Duodenal mucosa (tissue), 2 donors: ENCODE measurements around the gene MPP2.

Experiments used
- H3K27ac ChIP-seq: one replicate; pipeline ENCODE4 v1.7.0; 2013; ENCODE audit warnings: low read depth, low read length
- H3K27me3 ChIP-seq, 2 donors: one replicate each; pipeline ENCODE4 v1.7.0; 2013; ENCODE audit warnings: low read length in 2 of 2, control low read depth in 1 of 2; ENCODE audit not compliant: insufficient read depth in 2 of 2, control insufficient read depth in 1 of 2
- H3K36me3 ChIP-seq, 2 donors: one replicate each; pipeline ENCODE4 v1.7.0; 2013; ENCODE audit warnings: low read length in 2 of 2, control low read depth in 1 of 2; ENCODE audit not compliant: insufficient read depth in 2 of 2, control insufficient read depth in 1 of 2
- H3K4me1 ChIP-seq, 2 donors: one replicate each; pipeline ENCODE4 v1.7.0; 2013; ENCODE audit warnings: low read length in 2 of 2, control low read depth in 1 of 2; ENCODE audit not compliant: insufficient read depth in 2 of 2, control insufficient read depth in 1 of 2
- H3K4me3 ChIP-seq, 2 donors: one replicate each; pipeline ENCODE4 v1.7.0; 2013; ENCODE audit warnings: low read length in 2 of 2, low read depth in 1 of 2
- H3K9ac ChIP-seq, 2 donors: one replicate each; pipeline ENCODE4 v1.7.0; 2013; ENCODE audit warnings: low read length in 2 of 2, low read depth in 1 of 2
- H3K9me3 ChIP-seq, 2 donors: one replicate each; pipeline ENCODE4 v1.7.0; 2013; ENCODE audit warnings: low read length in 2 of 2, control low read depth in 1 of 2; ENCODE audit not compliant: control insufficient read depth in 1 of 2

Gene MPP2

GRCh38 chr17:43907425-43907981 is at the start of gene MPP2:
Gene MPP2, minus strand, starts transcription at chr17:43907536. Its CDS starts 3,076 bp downstream, at chr17:43904460.
- Histone ChIP-seq H3K27me3 (peaks cover 52 to 58% of the 10 kb centered on the region in 2 donors), H3K36me3 (no peaks in the 10 kb centered on the region), H3K9ac (peak within 1 kb of the TSS; percentile 57 to 61), H3K4me1 (peaks cover 18 to 22% of the 10 kb centered on the region in 2 donors), H3K4me3 (peak within 1 kb of the TSS; percentile 60 to 66), H3K27ac (no peak within 1 kb of the TSS), H3K9me3 (no peaks in the 10 kb centered on the region)

GRCh38 chr17:43956222-43956621 is 48.9 kb upstream of the MPP2 start:
- peaks cover 0 to 9% of the 10 kb centered on the region in 2 donors for H3K4me1 ChIP-seq
- H3K27me3 ChIP-seq: peaks cover 22 to 26% of the 10 kb centered on the region in 2 donors
- no peak overlapping the region for H3K4me3 ChIP-seq

GRCh38 chr17:43953746-43954145 is 46.4 kb upstream of the MPP2 start, which contains the start of gene PYY:
Gene PYY, minus strand, starts transcription at chr17:43953940. Its CDS starts 457 bp downstream, at chr17:43953483.
- Histone ChIP-seq H3K9ac (no peak within 1 kb of the TSS), H3K27ac (no peak within 1 kb of the TSS), H3K4me1 (peaks cover 0 to 9% of the 10 kb centered on the region in 2 donors), H3K27me3 (peaks cover 27 to 32% of the 10 kb centered on the region in 2 donors), H3K9me3 (no peaks in the 10 kb centered on the region), H3K4me3 (no peak within 1 kb of the TSS), H3K36me3 (no peaks in the 10 kb centered on the region)

More at GRCh38 chr17:43956222-43956621, 48.9 kb upstream of the MPP2 start:
- no peaks in the 10 kb centered on the region for H3K9me3 ChIP-seq
- H3K9ac ChIP-seq: no peak overlapping the region
- no peak overlapping the region for H3K27ac ChIP-seq
- no peaks in the 10 kb centered on the region for H3K36me3 ChIP-seq

- peaks cover 27 to 32% of the 10 kb centered on the region in 2 donors for H3K27me3 ChIP-seq
- no peak overlapping the region for H3K27ac ChIP-seq
- H3K36me3 ChIP-seq: no peaks in the 10 kb centered on the region
- no peak overlapping the region for H3K4me3 ChIP-seq
- no peaks in the 10 kb centered on the region for H3K9me3 ChIP-seq
- H3K4me1 ChIP-seq: peaks cover 0 to 9% of the 10 kb centered on the region in 2 donors
- no peak overlapping the region for H3K9ac ChIP-seq
Measured at GRCh38 chr17:43952724-43953666, 45.7 kb upstream of the MPP2 start.

- peaks cover 27 to 32% of the 10 kb centered on the region in 2 donors for H3K27me3 ChIP-seq
Measured at GRCh38 chr17:43952351-43952723, 45.0 kb upstream of the MPP2 start.

GRCh38 chr17:43951750-43952149 is 44.4 kb upstream of the MPP2 start:
- H3K4me1 ChIP-seq: peaks cover 0 to 9% of the 10 kb centered on the region in 2 donors
- H3K27ac ChIP-seq: no peak overlapping the region
- H3K9me3 ChIP-seq: no peaks in the 10 kb centered on the region
- no peak overlapping the region for H3K9ac ChIP-seq
- no peak overlapping the region for H3K4me3 ChIP-seq
- no peaks in the 10 kb centered on the region for H3K36me3 ChIP-seq
- peaks cover 27 to 32% of the 10 kb centered on the region in 2 donors for H3K27me3 ChIP-seq

More at GRCh38 chr17:43952351-43952723, 45.0 kb upstream of the MPP2 start:
- H3K27ac ChIP-seq: no peak overlapping the region
- no peak overlapping the region for H3K4me3 ChIP-seq
- H3K4me1 ChIP-seq: peaks cover 0 to 9% of the 10 kb centered on the region in 2 donors
- no peak overlapping the region for H3K9ac ChIP-seq
- no peaks in the 10 kb centered on the region for H3K36me3 ChIP-seq
- H3K9me3 ChIP-seq: no peaks in the 10 kb centered on the region

- peaks cover 27 to 29% of the 10 kb centered on the region in 2 donors for H3K27me3 ChIP-seq
- H3K9me3 ChIP-seq: no peaks in the 10 kb centered on the region
- H3K9ac ChIP-seq: no peak overlapping the region
- peaks cover 0 to 9% of the 10 kb centered on the region in 2 donors for H3K4me1 ChIP-seq
- H3K4me3 ChIP-seq: no peak overlapping the region
- no peaks in the 10 kb centered on the region for H3K36me3 ChIP-seq
- no peak overlapping the region for H3K27ac ChIP-seq
Measured at GRCh38 chr17:43950554-43950953, 43.2 kb upstream of the MPP2 start.

GRCh38 chr17:43949781-43950180 is 42.4 kb upstream of the MPP2 start:
- Histone ChIP-seq H3K9ac (no peak overlapping the region), H3K9me3 (no peaks in the 10 kb centered on the region), H3K4me1 (peaks cover 0 to 9% of the 10 kb centered on the region in 2 donors), H3K27ac (no peak overlapping the region), H3K4me3 (no peak overlapping the region), H3K36me3 (no peaks in the 10 kb centered on the region), H3K27me3 (peaks cover 27 to 29% of the 10 kb centered on the region in 2 donors)

GRCh38 chr17:43946781-43947180 is 39.4 kb upstream of the MPP2 start:
- Histone ChIP-seq H3K4me3 (no peak overlapping the region), H3K9ac (no peak overlapping the region), H3K27me3 (peaks cover 10 to 12% of the 10 kb centered on the region in 2 donors), H3K9me3 (no peaks in the 10 kb centered on the region), H3K36me3 (no peaks in the 10 kb centered on the region), H3K4me1 (no peaks in the 10 kb centered on the region), H3K27ac (no peak overlapping the region)
